Caco-2 (cell line): ENCODE measurements around the gene HLX. TPM values are rescaled to one million over a fixed set of nuclear protein-coding genes. Genes with fewer than 3 reads are reported as not detected.

Experiments used
- BruUV-seq: library from RNA; stranded (reverse); fragments of 400-500 nt; replicated peaks from 2 replicates; lab custom pipeline; 2021; lab: Mats Ljungman, UMichigan
- CTCF ChIA-PET: fragments of 300-600 bp; sonication (Branson Sonifier 250); formaldehyde crosslinking; loops from one replicate; lab custom pipeline; 2022; ENCODE audit warnings: antibody characterized with exemption; lab: Charles Lee
- POLR2A ChIA-PET: fragments of 300-600 bp; sonication (Branson Sonifier 250); formaldehyde crosslinking; loops from one replicate; lab custom pipeline; 2022; ENCODE audit warnings: antibody characterized with exemption; lab: Charles Lee
- DNase-seq, 2 experiments: peaks; one replicate each; pipeline versions ENCODE4 v3.0.0 to v3.0.0-alpha.2; 2020 to 2022
- H3K27me3 ChIP-seq: replicated peaks from 2 replicates; pipeline ENCODE4 v1.6.0; 2011; ENCODE audit warnings: low read length; ENCODE audit not compliant: control insufficient read depth, insufficient read depth
- H3K36me3 ChIP-seq: 2 replicates; pipeline ENCODE4 v1.5.1; 2011; ENCODE audit warnings: low read length; ENCODE audit not compliant: control insufficient read depth, insufficient read depth
- H3K4me1 ChIP-seq: fragments of 250-450 bp; sonication (Bioruptor Pico); 2 replicates; pipeline ENCODE4 v1.5.1; 2020; ENCODE audit warnings: mild to moderate bottlenecking
- H3K4me3 ChIP-seq: 2 replicates; pipeline ENCODE4 v1.5.1; 2011; ENCODE audit warnings: low read depth, mild to moderate bottlenecking, control low read depth, low read length
- H3K9me3 ChIP-seq: fragments of 250-450 bp; sonication (Bioruptor Pico); 2 replicates; pipeline ENCODE4 v1.5.1; 2020; ENCODE audit warnings: mild to moderate bottlenecking, moderate library complexity
- H3K27ac Mint-ChIP-seq: one replicate; pipeline ENCODE4 v1.8.0; 2022; ENCODE audit warnings: mixed read lengths; ENCODE audit not compliant: unreplicated experiment
- H3K27me3 Mint-ChIP-seq: one replicate; pipeline ENCODE4 v1.8.0; 2022; ENCODE audit warnings: mixed read lengths; ENCODE audit not compliant: insufficient read depth, unreplicated experiment
- H3K36me3 Mint-ChIP-seq: one replicate; pipeline ENCODE4 v1.8.0; 2022; ENCODE audit warnings: mild to moderate bottlenecking, mixed read lengths; ENCODE audit not compliant: insufficient read depth, unreplicated experiment
- H3K4me1 Mint-ChIP-seq: one replicate; pipeline ENCODE4 v1.8.0; 2022; ENCODE audit warnings: low read depth, mixed read lengths; ENCODE audit not compliant: unreplicated experiment
- H3K4me3 Mint-ChIP-seq: one replicate; pipeline ENCODE4 v1.8.0; 2022; ENCODE audit warnings: mild to moderate bottlenecking, moderate library complexity, mixed read lengths; ENCODE audit not compliant: unreplicated experiment
- H3K9me3 Mint-ChIP-seq: one replicate; pipeline ENCODE4 v1.8.0; 2022; ENCODE audit warnings: mixed read lengths; ENCODE audit not compliant: unreplicated experiment
- CTCF ChIP-seq, 2 experiments: fragments of 200-600 bp in 1 of 2; IDR thresholded peaks; 1 replicate in 1 of 2; 2 replicates in 1 of 2; pipeline versions ENCODE4 v1.5.1 to v1.8.0; 2011 to 2022; ENCODE audit warnings: antibody characterized with exemption in 1 of 2, control low read depth in 1 of 2, inconsistent platforms in 1 of 2, low read depth in 1 of 2, low read length in 1 of 2, mild to moderate bottlenecking in 1 of 2, moderate library complexity in 1 of 2; ENCODE audit not compliant: insufficient read depth in 1 of 2, severe bottlenecking in 1 of 2, unreplicated experiment in 1 of 2
- intact Hi-C: fragments of 100-400 bp; cut with micrococcal nuclease; formaldehyde crosslinking; loops from one replicate; pipeline ENCODE4 v1.10.0; 2022; ENCODE audit not compliant: unreplicated experiment
- total RNA-seq: library from RNA; stranded (reverse); gene quantifications from 2 replicates; pipeline ENCODE4 v1.2.3, GENCODE V29; 2022

HLX gene
- total RNA-seq, 1 experiment from 2014 or later: not detected

- Histone ChIP-seq H3K27me3 (no peaks in the 10 kb centered on the region; the same call in 1 of the 2 replicates), H3K4me3 (no peak overlapping the region), H3K4me1 (no peaks in the 10 kb centered on the region), H3K36me3 (no peaks in the 10 kb centered on the region), H3K9me3 (no peaks in the 10 kb centered on the region)
- no peak for TF ChIP-seq CTCF (IDR thresholded peaks at IDR 0.05; ENCODE audit: insufficient read depth in 1 of 2, low read depth in 1 of 2, low read length in 1 of 2, severe bottlenecking in 1 of 2, unreplicated experiment in 1 of 2)
- intact Hi-C loops: no loop called here
- Mint-ChIP-seq H3K9me3 (no peaks in the 10 kb centered on the region), H3K4me1 (no peaks in the 10 kb centered on the region), H3K27me3 (peaks cover 22% of the 10 kb centered on the region), H3K36me3 (no peaks in the 10 kb centered on the region), H3K27ac (no peak overlapping the region), H3K4me3 (no peak overlapping the region)
- POLR2A ChIA-PET: no interaction called here
- BruUV-seq: no TSS peak
- DNase-seq: no peak
- CTCF ChIA-PET: no interaction called here
Observed at GRCh38 chr1:220838578-220838977, 40.7 kb upstream of the HLX start.

DNA sequence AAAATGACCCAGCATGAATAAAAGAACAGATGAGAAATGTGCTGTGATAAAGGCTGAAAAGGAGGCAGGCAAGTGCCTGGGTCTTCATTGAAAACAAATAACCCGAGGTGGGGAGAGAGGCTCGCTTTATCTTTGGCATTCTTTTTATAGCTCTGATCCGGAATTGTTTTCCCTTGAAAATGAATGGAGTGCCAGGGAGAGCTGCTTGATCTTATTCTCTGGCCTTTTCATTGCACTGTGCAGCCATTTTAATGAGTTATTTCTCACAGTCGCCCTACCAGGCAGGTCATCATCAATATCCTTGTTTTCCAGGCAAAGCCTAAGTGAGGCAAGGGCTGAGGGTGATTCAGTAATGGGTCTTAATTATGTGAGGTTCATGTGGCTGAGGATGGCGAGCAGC lies 39.8 kb upstream of the HLX start:
- POLR2A ChIA-PET: no interaction called here

DNA sequence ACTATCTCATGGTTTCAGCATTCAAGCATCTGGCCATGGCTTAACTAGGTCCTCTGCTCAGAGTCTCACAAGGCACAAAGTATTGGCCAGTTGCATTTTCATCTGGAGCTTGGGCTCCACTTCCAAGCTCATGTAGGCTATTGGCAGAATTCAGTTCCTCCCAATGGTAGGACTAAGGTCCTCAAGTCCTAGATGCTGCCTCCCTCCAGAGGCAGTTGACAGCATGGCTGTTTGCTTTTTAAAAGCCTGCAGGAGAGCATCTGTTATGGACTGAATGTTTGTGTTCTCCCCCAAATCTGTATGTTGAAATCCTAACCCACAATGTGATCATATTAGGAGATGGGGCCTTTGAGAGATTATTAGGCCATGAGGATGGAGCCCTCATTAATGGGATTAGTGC lies 38.0 kb upstream of the HLX start:
- Mint-ChIP-seq H3K9me3 (no peaks in the 10 kb centered on the region), H3K27ac (no peak overlapping the region), H3K36me3 (no peaks in the 10 kb centered on the region), H3K4me3 (no peak overlapping the region), H3K4me1 (no peaks in the 10 kb centered on the region), H3K27me3 (peaks cover 9% of the 10 kb centered on the region)
- POLR2A ChIA-PET: no interaction called here
- no peak for DNase-seq
- peak in 1 of 2 experiments; percentile 24 for TF ChIP-seq CTCF (IDR thresholded peaks at IDR 0.05; ENCODE audit: insufficient read depth in 1 of 2, low read depth in 1 of 2, low read length in 1 of 2, severe bottlenecking in 1 of 2, unreplicated experiment in 1 of 2)
- Histone ChIP-seq H3K4me3 (no peak overlapping the region), H3K27me3 (no peaks in the 10 kb centered on the region; the same call in 1 of the 2 replicates), H3K36me3 (no peaks in the 10 kb centered on the region), H3K4me1 (no peaks in the 10 kb centered on the region), H3K9me3 (no peaks in the 10 kb centered on the region)
- BruUV-seq: no TSS peak
- intact Hi-C loops: no loop called here
- CTCF ChIA-PET: interaction anchor here (1.0 kb wide), 1 partner anchor 10 kb away, joined by 3 read pairs; no protein-coding TSS in a partner anchor

More for the DNA sequence above, 39.8 kb upstream of the HLX start:
- intact Hi-C loops: no loop called here
- Mint-ChIP-seq H3K4me1 (no peaks in the 10 kb centered on the region), H3K27me3 (peaks cover 19% of the 10 kb centered on the region), H3K9me3 (no peaks in the 10 kb centered on the region), H3K4me3 (no peak overlapping the region), H3K36me3 (no peaks in the 10 kb centered on the region), H3K27ac (no peak overlapping the region)
- Histone ChIP-seq H3K4me3 (no peak overlapping the region), H3K4me1 (no peaks in the 10 kb centered on the region), H3K27me3 (no peaks in the 10 kb centered on the region; the same call in 1 of the 2 replicates), H3K36me3 (no peaks in the 10 kb centered on the region), H3K9me3 (no peaks in the 10 kb centered on the region)
- no peak for TF ChIP-seq CTCF (IDR thresholded peaks at IDR 0.05; ENCODE audit: insufficient read depth in 1 of 2, low read depth in 1 of 2, low read length in 1 of 2, severe bottlenecking in 1 of 2, unreplicated experiment in 1 of 2)
- BruUV-seq: no TSS peak
- CTCF ChIA-PET: no interaction called here
- no peak for DNase-seq
